Measurements from ENCODE around the gene IL10RA. TPM values are rescaled to one million over a fixed set of nuclear protein-coding genes. Genes with fewer than 3 reads are reported as not detected.
A peak's percentile ranks its signal among the peaks of the same experiment; 100 is the strongest.

Gene IL10RA
- total and polyA plus RNA-seq, 9 of the 15 experiments (the other 6 are each of a cell fraction or from before 2014, with no cell fraction given), result 0.17 to 17.3 (median 2.9) TPM

- TF ChIP-seq KDM1A (IDR thresholded peaks at IDR 0.05), result peak; percentile 92 to 96
- TF ChIP-seq ARID3A (IDR thresholded peaks at IDR 0.05; ENCODE audit: borderline replicate concordance, low read depth, low read length), result no peak
- no peak for TF ChIP-seq TFE3 (CRISPR knock-in tag; IDR thresholded peaks at IDR 0.05)
- TF ChIP-seq KAT2B (IDR thresholded peaks at IDR 0.05; ENCODE audit: low read depth, low read length), result no peak
- TF ChIP-seq GABPB1 (CRISPR knock-in tag; IDR thresholded peaks at IDR 0.05), result no peak
- TF ChIP-seq, protein P1, sequence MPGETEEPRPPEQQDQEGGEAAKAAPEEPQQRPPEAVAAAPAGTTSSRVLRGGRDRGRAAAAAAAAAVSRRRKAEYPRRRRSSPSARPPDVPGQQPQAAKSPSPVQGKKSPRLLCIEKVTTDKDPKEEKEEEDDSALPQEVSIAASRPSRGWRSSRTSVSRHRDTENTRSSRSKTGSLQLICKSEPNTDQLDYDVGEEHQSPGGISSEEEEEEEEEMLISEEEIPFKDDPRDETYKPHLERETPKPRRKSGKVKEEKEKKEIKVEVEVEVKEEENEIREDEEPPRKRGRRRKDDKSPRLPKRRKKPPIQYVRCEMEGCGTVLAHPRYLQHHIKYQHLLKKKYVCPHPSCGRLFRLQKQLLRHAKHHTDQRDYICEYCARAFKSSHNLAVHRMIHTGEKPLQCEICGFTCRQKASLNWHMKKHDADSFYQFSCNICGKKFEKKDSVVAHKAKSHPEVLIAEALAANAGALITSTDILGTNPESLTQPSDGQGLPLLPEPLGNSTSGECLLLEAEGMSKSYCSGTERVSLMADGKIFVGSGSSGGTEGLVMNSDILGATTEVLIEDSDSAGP (CRISPR knock-in tag; IDR thresholded peaks at IDR 0.05), result no peak
- TF ChIP-seq E4F1 (CRISPR knock-in tag; IDR thresholded peaks at IDR 0.05; ENCODE audit: borderline replicate concordance), result no peak
- TF ChIP-seq, protein P2, sequence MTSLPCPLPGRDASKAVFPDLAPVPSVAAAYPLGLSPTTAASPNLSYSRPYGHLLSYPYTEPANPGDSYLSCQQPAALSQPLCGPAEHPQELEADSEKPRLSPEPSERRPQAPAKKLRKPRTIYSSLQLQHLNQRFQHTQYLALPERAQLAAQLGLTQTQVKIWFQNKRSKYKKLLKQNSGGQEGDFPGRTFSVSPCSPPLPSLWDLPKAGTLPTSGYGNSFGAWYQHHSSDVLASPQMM (CRISPR knock-in tag; IDR thresholded peaks at IDR 0.05), result no peak
- no peak for TF ChIP-seq ZNF511 (CRISPR knock-in tag; IDR thresholded peaks at IDR 0.05)
- TF ChIP-seq DMBX1 (CRISPR knock-in tag; IDR thresholded peaks at IDR 0.05; ENCODE audit: borderline replicate concordance), result no peak
- no peak for TF ChIP-seq RBM34 (IDR thresholded peaks at IDR 0.05; ENCODE audit: borderline replicate concordance, insufficient read depth, low read length)
- no peak for TF ChIP-seq POLR2H (tag; IDR thresholded peaks at IDR 0.05; ENCODE audit: low read depth)
- TF ChIP-seq GATAD2A (IDR thresholded peaks at IDR 0.05), result no peak
- TF ChIP-seq, protein P3, sequence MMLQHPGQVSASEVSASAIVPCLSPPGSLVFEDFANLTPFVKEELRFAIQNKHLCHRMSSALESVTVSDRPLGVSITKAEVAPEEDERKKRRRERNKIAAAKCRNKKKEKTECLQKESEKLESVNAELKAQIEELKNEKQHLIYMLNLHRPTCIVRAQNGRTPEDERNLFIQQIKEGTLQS (IDR thresholded peaks at IDR 0.05), result no peak
- TF ChIP-seq, protein P3 (CRISPR knock-in tag; conservative IDR thresholded peaks at IDR 0.05), result no peak
- TF ChIP-seq ZNF551 (CRISPR knock-in tag; IDR thresholded peaks at IDR 0.05), result no peak
- no peak for TF ChIP-seq ZNF785 (CRISPR knock-in tag; IDR thresholded peaks at IDR 0.05)
Measured at GRCh38 chr11:118006153-118006534, 19.9 kb downstream of the IL10RA start (continued).
